Right kidney (tissue), 9 donors: Measurements from ENCODE around the gene EIF4E.

Experiments used
- DNase-seq: peaks from one replicate; pipeline ENCODE4 v3.0.0-alpha.2; 2016
- long read RNA-seq, 8 donors: transcript quantifications; one replicate each; lab custom pipeline, GENCODE V29; 2026

The EIF4E gene
- long read RNA-seq, donor 1, full-length matches to known transcripts = 49 of 56 reads
- long read RNA-seq, donor 1, partial matches to known transcripts = 7 of 56 reads
- long read RNA-seq, donor 1, other reads (novel, unspliced or antisense) = 0 of 56 reads
- long read RNA-seq, donor 2, full-length matches to known transcripts = 21 of 21 reads
- long read RNA-seq, donor 2, partial matches to known transcripts = 0 of 21 reads
- long read RNA-seq, donor 2, other reads (novel, unspliced or antisense) = 0 of 21 reads
- long read RNA-seq, donor 3, full-length matches to known transcripts = 20 of 25 reads
- long read RNA-seq, donor 3, partial matches to known transcripts = 5 of 25 reads
- long read RNA-seq, donor 3, other reads (novel, unspliced or antisense) = 0 of 25 reads
- long read RNA-seq, donor 4, full-length matches to known transcripts = 35 of 35 reads
- long read RNA-seq, donor 4, partial matches to known transcripts = 0 of 35 reads
- long read RNA-seq, donor 4, other reads (novel, unspliced or antisense) = 0 of 35 reads
- long read RNA-seq, donor 5, full-length matches to known transcripts = 50 of 50 reads
- long read RNA-seq, donor 5, partial matches to known transcripts = 0 of 50 reads
- long read RNA-seq, donor 5, other reads (novel, unspliced or antisense) = 0 of 50 reads
- long read RNA-seq, donor 6, full-length matches to known transcripts = 18 of 18 reads
- long read RNA-seq, donor 6, partial matches to known transcripts = 0 of 18 reads
- long read RNA-seq, donor 6, other reads (novel, unspliced or antisense) = 0 of 18 reads
- long read RNA-seq, donor 7, full-length matches to known transcripts = 43 of 48 reads
- long read RNA-seq, donor 7, partial matches to known transcripts = 5 of 48 reads
- long read RNA-seq, donor 7, other reads (novel, unspliced or antisense) = 0 of 48 reads
- long read RNA-seq, donor 8, full-length matches to known transcripts = 32 of 32 reads
- long read RNA-seq, donor 8, partial matches to known transcripts = 0 of 32 reads
- long read RNA-seq, donor 8, other reads (novel, unspliced or antisense) = 0 of 32 reads

DNA sequence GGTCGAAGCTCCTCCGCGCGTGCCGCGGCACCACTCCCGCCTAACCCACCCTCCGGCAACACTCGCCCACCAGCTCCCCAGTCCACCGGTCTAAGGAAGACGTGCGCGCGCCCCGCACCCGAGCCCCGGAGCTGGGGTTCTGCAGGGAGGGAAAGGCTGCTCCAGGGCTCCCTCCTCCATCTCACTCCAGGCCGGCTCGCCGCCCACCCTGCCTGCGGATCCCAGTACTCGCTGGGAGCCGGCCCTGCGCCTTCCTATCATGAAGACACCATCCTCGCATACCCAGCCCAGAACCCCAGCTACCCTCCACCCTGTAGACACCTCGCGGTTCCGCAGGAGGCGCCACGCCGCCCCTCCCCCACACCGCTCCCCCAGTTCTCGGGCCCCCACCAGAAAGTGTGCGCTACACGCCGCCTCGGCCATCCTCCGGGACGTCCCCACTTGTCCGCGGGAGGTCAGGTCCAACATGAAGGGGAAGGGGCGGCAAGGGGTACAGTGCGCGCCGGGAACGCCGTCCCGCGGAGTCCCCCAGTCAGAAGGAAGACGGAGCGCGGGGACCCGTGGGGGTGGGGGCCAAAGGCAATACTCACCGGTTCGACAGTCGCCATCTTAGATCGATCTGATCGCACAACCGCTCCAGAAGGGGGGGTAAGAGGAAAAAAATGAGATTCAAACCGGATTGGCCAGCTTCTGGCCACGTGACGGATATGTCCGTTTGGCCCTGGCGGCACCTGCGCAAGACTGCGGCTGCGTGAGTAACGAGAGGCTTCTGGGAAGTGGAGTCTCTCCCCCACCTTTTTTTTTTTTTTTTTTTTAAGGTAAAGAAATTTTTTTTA, at the start of gene EIF4E:
Gene EIF4E, minus strand, starts transcription at position 629 of the 836 bp plus-strand sequence. Its CDS starts 21 bp downstream, at position 608.
- peak; percentile 94 for DNase-seq

DNA sequence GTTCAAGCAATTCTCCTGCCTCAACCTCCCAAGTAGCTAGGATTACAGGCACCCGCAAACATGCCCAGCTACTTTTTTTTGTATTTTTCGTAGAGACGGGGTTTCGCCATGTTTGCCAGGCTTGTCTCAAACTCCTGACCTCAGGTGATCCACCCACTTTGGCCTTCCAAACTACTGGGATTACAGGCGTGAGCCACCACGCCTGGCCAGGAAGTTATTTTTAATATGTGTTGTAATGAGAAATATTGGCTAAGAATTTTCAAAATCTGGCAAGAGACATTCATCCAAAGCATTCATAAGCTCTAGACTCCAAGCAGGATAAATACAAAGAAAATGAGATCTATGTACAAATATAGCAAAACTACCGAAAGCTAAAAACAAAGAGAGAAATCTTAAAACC, 48.6 kb upstream of the EIF4E start:
- DNase-seq = no peak

DNA sequence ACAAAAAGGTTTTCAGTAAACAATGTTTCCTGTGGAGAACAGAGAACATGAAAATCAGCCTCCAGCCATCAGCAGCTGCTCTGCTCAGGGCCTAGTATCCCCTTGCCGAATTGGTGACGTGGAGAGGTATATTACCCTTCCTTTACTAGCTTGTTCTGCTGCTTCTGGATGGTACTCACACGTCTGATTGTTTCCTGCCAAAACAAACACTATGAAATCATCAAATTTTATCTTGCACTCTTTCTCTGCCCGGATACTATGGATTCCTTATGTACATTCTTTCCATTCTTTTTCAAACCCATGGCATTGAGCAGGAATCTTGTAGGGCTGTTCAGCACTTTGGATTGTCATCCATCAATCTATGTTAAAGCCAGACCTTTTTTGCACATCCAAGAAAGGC, 47.8 kb upstream of the EIF4E start:
- no peak for DNase-seq

GRCh38 chr4:98969878-98970785, 41.2 kb upstream of the EIF4E start:
- no peak for DNase-seq

DNA sequence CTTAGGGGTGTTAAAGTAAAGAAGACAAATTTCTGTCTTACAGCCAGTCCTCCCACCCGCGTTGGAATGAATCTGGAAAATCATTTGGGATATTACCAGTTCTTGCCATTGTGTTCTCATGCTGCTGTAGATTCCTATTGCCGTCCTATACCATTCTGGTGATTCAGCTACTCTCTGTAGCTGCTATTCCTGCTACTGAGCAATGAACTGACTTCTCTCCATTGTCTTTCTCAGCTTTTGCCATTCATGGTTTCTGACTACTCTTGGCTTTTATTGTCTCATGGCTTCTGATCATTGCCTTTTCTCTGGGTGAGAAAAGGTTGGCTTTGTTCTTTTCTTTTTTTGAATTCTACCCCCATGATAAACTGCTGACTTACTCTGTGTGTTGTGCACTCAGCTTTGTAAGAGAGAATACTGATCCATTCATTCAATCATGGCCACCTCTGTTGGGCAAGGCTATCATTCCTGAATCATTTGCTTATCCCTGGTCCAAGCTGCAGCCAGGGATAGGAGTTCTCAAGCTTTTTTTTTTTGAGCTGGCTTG, 38.9 kb upstream of the EIF4E start:
- DNase-seq = no peak

GRCh38 chr4:98966926-98967325, 38.0 kb upstream of the EIF4E start:
- no peak for DNase-seq

GRCh38 chr4:98963538-98964433, 34.9 kb upstream of the EIF4E start:
- no peak for DNase-seq

DNA sequence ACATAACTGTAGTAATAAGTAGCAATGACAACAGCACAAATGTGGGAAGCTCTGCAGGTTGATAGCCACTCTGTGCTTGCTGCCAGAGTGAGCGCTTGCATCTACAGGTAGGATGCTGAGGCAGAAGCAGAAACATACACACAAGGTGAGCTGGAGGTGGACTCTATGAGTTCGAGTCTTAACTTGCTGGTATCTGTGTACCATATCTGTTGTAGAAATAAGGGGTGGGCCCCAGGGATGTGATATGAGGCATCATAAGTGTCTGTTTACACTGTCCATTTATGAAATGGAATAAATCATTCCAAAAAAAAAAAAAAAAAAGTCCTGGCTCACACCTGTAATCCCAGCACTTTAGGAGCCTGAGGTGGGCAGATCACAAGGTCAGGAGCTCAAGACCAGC, 32.8 kb upstream of the EIF4E start:
- no peak for DNase-seq

DNA sequence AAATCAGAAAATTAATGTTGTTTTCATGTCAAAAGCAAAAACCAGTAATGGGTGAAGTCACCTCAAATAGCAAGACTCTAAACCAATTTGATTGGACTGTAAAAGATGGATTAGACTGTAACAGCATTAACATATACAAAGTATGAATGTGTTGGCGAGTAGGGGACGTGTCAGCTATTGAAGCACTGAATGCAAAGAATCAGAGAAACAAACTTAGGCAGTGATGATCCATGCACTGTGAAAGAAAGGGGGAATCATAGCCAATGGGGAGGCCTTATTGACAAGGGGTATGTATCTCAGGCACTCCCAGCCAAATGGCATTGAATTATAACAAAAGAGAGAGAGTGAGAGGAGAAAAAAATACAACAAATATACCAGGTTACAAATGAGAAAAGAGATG, 30.5 kb upstream of the EIF4E start:
- no peak for DNase-seq

- DNase-seq = no peak
Observed at GRCh38 chr4:98958065-98958464, 29.1 kb upstream of the EIF4E start.

- DNase-seq = no peak
Observed at GRCh38 chr4:98955229-98955628, 26.3 kb upstream of the EIF4E start.

DNA sequence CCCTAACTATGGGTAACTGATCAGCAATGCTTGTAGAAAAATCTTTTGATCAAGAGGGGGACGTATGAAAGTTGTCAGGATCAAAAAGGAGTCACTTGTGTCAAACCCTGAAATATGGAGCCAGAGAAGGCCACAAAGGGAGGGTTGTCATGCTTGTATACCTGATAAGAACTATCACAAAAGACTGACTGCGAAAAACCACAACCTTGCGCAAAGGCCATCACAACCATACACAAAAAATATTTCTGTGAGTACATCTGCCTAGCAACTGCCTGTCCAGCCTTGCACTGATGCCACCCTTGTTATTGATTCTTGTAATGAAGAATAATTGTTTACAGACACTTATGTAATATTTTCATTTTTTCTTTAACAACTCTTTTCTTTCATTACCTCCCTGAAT, 22.8 kb upstream of the EIF4E start:
- DNase-seq = no peak

DNA sequence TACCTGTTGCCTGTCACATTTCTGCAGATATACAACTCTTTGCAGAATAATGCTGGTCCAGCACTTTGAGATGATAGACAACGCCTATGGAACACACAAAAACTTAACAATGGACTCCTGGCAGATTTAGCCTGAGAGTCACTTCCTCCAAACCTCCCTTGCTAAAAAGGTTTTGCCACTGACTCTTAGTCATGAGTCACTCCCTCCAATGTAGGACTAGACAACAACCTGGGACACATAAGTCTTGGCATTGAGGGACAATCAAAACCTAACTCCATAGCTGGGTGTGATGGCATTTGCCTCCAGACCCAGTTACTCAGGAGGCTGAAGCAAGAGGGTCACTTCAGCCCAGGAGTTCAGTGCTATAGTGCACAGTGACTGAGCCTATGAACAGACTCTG, 22.0 kb upstream of the EIF4E start:
- no peak for DNase-seq

DNA sequence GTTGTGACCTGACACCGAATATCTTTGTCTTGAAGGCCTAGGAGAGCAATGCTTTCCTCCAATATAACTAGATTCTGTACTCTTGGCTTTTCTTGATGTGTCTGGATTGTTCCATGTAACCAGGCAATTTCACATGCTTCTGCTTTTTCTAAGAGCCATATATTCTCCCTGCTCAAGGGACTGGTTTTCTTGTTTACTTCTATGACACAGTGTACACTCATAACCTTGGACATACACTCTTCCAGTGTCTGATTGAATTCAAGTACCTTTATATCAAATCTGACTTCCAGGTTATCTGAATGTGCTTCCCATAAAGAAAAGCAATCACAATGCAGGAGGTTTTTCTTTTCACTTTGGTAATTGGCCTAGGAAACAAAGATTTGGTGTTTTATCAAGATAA, 17.4 kb upstream of the EIF4E start:
- no peak for DNase-seq

- no peak for DNase-seq
Observed at GRCh38 chr4:98945297-98945850, 16.4 kb upstream of the EIF4E start.

DNA sequence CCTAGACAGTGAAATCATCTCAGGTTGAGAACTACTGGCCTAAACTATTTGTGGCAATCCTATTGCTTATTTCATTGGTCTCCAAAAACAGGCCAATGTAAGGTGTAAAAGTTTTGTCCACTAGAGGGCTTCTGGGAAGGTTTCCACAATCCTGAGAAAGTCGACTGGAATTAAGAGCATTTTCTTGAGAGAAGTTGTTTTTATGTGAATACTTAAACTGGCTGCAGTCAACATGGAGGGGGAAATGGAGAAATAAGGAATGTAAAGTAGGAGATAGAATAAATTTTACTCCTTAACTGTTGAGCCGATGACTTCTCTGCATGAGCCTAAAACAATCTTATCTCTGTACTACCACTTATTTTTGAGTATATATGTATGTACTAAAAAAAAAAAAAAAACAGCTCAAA, 11.0 kb upstream of the EIF4E start:
- peak; percentile 19 for DNase-seq

DNA sequence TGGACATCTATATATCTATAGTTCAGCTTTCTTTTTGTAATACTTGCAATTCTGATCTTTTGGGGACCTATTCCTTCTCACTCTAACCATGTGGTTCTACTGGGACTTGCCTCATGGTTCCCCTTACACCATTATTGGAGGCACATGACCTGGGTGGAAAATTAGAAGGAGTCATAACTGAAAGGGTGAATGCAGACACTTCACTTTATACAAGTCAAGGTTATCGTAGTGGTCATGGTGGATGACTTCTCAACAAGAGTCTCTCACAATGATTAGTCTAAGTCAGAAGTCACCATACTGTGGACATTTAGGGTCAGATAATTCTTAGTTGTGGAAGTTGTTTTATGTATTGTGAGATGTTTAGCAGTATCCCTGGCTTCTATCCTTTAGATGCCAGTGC, 10.5 kb upstream of the EIF4E start:
- DNase-seq = no peak

- no peak for DNase-seq
Observed at GRCh38 chr4:98937986-98938720, 9.2 kb upstream of the EIF4E start.

- no peak for DNase-seq
Observed at GRCh38 chr4:98935633-98936032, 6.7 kb upstream of the EIF4E start.
